HUDEP-2 (cell line): ENCODE results near the gene TTC27.
"Not testable (repeated sequence)": the region's sequence is repeated elsewhere in the genome, so short reads cannot be mapped to it uniquely, and the experiment has no call there.

Experiments used
- DNase-seq, 76 experiments: peaks; one replicate each; lab custom pipeline; 2025; ENCODE audit not compliant: unreplicated experiment in 76 of 76; lab: John Stamatoyannopoulos, UW

Gene TTC27

DNA sequence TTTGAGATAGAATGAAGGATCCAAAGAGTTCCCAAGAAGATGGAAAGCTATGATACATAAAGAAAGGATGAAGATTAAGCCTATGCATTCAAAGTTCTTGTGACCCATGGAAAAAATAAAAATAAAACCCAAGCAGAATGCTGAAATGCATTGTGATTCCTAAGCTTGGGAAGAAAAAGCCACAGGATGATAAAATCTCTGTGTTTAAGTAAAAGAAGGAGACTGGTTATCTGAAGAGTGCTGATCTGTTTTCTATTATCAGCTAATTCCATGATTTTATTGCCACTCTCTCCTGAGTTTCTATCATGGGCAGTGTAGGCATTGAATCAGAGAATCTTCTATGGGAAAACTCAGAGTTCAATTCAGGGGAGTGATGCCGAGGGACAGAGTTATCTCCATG, 215.8 kb downstream of the TTC27 start:
- DNase-seq = no peak

DNA sequence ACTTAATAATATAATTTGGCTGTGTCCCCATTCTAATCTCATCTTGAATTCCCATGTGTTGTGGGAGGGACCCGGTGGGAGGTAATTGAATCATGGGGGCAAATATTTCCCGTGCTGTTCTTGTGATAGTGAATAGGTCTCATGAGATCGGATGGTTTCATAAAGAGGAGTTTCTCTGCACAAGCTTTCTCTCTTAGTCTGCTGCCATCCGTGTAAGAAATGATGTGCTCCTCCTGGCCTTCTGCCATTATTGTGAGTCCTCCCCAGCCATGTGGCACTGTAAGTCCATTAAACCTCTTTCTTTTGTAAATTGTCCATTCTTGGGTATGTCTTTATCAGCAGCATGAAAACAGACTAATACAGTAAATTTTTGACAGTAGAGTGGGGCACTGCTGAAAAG, 216.4 kb downstream of the TTC27 start:
- no peak for DNase-seq

DNA sequence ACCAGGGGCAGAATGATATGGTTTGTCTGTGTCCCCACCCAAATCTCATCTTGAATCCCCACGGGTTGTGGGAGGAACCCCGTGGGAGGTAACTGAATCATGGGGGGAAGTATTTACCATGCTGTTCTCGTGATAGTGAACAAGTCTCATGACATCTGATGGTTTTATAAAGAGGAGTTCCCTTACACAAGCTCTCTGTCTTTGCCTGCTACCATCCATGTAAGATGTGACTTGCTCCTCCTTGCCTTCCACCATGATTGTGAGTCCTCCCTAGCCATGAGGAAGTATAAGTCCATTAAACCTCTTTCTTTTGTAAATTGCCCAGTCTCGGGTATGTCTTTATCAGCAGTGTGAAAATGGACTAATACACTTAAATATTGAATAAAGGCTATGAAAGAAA, 218.4 kb downstream of the TTC27 start:
- not testable (repeated sequence) for DNase-seq

DNA sequence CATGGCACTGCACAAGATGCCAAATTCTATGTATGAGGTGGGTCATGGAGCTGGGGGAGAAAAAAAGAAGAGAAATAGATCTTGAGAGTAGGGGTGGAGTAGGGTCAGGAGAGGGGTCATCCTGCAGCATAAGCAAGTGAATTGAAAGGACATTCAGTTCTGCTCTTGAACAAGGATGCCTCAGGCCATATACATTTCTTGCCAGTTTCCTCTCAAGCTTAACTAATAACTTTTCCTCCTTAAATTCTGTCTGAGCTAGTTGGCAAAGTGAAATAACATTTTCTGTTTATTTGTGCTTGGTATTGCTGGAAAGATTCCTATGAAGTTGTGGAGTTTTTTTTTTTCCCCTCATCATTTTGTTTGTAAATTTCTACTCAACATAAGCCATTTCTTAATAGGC, 219.9 kb downstream of the TTC27 start:
- DNase-seq = no peak

DNA sequence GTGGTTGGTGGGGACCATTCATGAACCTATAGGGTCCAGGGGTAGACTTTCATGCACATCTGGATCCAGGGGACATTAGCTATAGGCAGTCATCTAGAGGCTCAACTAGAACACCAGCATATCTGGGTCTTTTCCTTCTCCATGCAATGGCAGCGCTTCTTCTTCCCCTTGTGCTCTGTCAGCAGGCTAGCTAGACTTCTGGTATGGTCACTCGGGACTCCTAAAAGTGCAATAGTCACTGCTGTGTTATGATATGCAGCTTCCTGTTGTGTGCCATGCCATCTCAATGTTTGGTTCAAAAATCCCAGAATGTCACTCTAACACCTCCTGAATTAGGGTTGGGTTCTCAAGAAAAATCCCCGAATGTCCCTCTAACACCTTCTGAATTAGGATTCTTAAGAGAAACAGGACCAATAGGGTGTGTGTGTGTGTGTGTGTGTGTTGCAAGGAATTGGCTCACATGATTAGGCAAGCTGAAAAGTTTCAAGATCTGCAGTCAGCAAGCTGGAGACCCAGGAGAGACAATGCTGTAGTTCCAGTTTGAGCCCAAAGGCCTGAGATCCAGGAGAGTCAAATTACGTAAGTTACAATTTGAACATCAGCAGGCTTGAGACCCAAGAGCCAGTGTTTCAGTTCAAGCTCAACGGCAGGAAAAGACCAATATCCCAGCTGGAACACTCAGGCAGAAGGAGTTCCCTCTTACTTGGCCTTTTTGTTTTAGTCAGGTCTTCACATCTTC, 221.8 kb downstream of the TTC27 start:
- no peak for DNase-seq

DNA sequence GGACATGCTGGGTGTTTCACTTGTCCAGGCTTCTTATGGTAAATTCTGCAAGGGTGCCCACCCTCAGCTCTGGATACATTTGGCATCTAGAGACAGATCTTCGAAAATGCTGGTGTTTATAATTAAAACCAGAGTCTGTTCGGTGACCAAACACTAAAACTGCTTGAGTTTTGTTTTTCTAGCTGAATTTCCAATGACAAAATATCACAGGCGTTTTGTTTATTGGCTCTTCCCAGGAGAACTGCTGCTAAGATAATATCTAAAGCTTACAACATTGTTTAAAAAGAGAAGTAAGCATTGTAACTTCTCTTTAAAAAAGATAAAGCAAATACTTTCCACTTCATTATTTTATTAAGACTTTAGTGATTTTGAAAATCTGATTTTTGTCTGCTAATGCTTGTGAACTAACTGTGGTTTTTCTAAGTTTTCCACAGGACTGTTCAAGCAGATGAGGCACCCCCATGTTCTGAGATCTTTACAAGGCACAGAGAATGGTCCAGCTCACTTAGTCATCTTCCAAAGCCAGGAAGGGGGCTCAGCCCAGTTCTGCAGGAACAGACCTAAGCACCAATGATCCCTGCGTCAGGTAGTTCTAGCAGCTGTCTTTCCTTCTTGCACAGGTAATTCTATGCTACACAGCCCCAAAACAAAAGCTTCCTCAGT, 224.1 kb downstream of the TTC27 start:
- DNase-seq = no peak

DNA sequence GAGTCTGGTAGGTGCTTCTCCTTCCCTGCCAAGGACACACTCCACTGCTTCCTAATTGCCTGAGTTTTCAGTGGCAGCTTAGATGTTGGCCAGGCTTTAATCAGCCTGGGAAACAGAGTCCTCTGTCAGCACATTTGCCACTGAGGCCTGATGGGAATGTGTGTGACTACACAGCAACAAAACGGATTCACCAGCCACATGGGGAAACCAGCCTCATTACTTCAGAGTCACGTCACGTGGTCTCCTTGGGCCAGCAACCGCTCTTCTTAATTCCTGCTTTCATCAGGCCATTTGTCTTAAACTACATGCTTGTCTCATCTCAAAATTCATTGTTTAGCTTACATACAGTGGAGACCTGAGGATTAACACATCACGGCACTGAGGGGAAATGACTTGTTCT, 225.0 kb downstream of the TTC27 start:
- no peak for DNase-seq

DNA sequence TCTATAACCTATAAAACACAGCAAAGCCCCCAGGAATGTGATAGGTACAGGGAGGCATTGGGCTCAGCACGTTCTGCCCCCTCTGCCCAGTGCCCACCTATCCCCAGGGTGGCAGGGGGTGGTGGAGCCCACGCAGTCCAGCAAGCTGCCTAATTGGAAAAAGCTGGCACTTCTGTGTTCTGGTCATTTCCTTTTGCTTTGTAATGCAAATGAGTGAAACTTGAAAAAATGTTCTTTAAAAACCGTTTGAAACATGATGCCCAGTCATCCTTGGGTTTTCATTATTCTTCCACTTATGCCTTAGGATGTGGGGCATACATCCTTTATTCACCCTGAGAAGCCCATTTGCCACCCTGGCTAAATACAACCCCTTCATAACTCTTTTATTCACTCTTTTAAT, 229.0 kb downstream of the TTC27 start:
- DNase-seq = no peak

DNA sequence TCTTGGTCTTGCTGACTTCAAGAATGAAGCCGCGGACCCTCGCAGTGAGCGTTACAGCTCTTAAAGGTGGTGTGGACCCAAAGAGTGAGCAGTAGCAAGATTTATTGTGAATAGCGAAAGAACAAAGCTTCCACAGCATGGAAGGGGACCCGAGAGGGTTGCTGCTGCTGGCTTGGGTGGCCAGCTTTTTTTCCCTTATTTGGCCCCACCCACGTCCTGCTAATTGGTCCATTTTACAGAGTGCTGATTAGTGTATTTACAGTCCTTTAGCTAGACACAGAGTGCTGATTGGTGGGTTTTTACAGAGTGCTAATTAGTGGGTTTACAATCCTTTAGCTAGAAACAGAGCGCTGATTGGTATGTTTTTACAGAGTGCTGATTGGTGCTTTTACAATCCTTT, 230.9 kb downstream of the TTC27 start:
- DNase-seq = no peak

DNA sequence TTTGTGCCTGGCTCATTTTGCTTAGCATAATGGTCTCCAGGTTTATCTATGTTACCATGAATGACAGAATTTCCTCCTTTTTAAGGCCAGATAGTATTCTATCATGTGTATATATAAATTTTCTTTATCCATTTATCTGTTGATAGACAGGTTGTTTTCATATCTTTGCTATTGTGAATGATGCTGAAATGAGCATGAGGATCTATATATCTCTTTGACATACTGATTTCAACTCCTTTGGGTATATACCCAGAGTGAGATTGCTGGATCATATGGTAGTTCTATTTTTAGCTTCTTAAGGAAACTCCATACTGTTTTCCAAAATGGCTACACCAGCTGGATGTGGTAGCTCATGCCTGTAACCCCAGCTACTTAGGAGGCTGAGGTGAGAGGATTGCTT, 232.5 kb downstream of the TTC27 start:
- DNase-seq = no peak

DNA sequence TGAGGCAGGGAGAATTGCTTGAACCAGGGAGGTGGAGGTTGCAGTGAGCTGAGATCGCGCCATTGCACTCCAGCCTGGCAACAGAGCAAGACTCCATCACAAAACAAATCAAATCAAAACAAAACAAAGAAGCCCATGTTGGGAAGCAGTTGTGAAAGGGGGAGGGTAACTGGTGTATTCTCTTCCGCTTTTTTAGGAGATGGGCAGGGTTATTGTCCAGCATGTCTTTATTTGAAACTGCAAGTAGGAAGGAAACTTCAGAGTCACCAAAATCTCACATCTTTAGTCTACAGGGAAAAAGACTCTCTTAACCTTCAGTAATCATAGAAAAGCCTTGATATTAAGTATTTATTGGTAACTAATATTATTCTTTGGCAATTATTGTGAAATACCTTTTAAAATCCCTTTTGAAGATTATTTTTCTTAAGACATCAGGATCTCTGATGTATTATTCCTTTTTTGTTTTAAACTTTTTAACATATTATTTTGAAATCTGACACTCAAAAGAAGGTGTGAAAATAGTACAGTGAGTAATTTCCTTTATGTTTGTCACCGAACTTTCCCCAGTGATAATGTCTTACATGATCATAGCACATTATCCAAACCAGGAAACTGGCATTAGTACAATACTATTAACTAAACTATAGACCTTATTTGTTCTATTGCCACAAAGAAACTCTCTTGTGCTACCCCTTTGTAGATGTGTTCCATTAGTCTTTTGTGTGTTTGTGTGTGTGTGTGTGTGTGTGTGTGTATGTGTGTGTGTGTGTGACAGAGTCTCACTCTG, 234.6 kb downstream of the TTC27 start:
- DNase-seq = no peak

DNA sequence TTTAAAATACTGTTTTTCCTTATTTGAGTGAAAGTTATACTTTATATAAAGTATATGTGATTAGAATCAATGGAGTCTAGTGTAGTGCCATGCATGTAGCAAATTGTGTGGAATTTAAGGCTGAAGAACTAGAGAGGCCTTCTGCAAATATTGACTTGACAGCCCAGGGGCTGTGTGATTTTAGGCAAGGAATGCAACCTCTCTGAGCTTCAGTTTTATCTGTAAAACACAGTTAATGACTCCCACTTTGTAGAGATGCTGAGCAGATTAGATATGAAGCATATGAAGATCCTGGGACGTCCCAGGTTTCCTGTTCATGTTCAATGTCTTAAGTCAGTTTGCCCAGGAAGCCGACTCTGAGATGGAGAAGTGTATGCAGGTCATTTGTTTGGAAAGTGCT, 235.5 kb downstream of the TTC27 start:
- no peak for DNase-seq

DNA sequence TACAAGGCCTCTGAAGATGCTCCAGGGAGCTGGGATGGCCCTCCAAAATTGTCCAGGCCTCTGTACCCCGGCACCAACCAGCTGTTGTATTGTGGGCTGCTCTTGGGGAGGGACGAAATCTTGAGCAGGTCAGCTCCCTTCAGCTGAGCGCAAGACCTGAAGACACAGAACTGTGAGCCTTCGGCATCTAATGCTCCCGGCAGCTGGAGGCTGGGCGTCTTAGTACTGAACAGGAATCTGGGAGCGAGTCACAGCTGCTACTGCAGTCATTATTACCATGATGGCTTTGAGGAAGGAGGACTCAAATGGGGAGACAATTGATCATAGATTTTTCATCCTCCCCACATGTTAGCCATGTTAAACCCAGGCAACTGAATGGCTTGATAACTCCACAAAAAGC, 236.0 kb downstream of the TTC27 start:
- DNase-seq = no peak

DNA sequence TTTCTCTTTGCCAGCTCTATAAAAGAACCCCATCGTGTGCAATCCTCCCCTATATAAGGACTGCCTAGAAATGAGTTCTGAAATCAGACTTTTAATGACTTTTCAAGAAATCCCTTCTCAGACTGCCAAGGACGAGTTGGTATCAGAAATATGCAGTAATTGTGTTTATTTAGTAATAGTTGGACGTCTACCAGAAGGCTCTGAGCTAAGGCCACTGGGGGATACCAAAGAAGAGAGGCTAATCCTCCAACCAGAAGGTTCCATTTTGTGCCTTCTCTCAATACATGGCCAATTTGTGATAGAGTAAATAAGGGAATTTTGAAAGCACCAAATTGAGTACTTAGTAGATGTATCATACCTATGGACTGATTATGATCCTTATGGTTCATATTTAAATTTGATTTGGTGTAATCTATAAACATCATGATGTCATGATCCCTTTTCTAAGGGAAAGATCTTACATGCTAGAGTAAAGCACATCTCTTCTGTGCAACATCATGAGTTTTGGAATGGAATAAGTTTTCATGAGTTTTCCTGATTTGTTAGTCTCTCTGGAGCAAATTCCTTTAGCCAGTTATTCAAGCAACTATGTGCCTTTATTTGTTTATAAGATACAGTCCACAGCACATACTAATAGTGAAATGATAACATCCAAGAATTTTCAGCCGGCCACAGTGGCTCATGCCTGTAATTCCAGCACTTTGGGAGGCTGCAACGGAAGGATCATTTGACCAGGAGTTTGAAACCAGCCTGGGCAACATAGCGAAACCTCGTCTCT, 236.7 kb downstream of the TTC27 start:
- DNase-seq = no peak

DNA sequence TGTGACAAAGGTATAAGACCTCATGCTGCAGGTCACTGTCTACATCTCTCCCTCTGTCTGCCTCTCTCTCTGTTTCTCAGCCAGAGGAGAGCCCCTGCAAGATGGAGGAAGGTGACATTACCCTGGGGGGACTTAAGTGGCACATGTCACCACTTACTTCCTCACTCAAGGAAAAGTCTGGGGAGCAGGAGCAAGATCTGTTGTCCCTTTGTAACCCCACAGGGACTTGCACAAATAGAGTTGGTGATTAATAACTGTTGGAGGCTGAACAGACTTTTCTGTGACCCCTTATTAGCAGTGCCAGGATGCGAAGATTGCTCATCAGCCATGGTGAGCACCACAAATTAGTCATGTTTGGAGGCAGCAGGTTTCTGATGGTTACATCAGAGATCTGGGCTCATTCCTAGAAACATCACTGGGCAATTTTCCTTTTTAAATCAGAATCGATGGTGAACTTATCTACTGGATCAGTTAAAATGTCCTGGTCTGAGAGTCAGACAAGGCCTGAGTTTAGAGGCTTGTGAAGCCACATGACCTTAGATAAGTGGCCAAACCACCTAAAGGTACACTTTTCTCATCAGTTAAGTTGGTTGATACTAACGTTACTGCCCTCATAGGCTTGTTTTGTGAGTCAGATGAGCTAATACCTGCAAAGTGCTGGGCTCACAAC, 237.7 kb downstream of the TTC27 start:
- no peak for DNase-seq

DNA sequence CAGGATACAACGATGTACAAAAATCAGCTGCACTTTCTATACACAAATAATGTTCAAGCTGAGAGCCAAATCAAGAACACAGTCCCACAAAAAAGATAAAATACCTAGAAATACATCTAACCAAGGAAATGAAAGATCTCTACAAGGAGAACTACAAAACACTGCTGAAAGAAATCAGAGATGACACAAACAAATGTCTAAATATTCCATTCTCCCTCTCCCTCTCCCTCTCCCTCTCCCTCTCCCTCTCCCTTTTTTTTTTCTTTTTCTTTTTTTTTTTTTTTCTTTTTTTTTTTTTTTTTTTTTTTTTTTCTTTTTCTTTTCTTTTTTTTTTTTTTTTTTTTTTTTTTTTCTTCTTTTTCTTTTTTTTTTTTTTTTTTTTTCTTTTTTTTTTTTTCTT, 238.6 kb downstream of the TTC27 start:
- not testable (repeated sequence) for DNase-seq
